Measurements from ENCODE around the gene FKRP.

GRCh38 chr19:46797881-46798280 is 52.0 kb downstream of the FKRP start:
- TF ChIP-seq, protein P1, sequence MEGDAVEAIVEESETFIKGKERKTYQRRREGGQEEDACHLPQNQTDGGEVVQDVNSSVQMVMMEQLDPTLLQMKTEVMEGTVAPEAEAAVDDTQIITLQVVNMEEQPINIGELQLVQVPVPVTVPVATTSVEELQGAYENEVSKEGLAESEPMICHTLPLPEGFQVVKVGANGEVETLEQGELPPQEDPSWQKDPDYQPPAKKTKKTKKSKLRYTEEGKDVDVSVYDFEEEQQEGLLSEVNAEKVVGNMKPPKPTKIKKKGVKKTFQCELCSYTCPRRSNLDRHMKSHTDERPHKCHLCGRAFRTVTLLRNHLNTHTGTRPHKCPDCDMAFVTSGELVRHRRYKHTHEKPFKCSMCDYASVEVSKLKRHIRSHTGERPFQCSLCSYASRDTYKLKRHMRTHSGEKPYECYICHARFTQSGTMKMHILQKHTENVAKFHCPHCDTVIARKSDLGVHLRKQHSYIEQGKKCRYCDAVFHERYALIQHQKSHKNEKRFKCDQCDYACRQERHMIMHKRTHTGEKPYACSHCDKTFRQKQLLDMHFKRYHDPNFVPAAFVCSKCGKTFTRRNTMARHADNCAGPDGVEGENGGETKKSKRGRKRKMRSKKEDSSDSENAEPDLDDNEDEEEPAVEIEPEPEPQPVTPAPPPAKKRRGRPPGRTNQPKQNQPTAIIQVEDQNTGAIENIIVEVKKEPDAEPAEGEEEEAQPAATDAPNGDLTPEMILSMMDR (IDR thresholded peaks at IDR 0.05; ENCODE audit: low read length): no peak
- no peak for TF ChIP-seq EZH2 (optimal IDR thresholded peaks at IDR 0.05; ENCODE audit: low read depth, low read length)

Measured in MM.1S (cell line).